HG03342 (cell line): ENCODE results near the gene AOAH.
"Not testable (repeated sequence)": the region's sequence is repeated elsewhere in the genome, so short reads cannot be mapped to it uniquely, and the experiment has no call there.

Experiments
- ATAC-seq: cut with Tn5 transposase; IDR thresholded peaks from one replicate; pipeline ENCODE4 v1.9.1; 2021; ENCODE audit warnings: mild to moderate bottlenecking, moderate library complexity; ENCODE audit not compliant: unreplicated experiment

The AOAH gene

DNA sequence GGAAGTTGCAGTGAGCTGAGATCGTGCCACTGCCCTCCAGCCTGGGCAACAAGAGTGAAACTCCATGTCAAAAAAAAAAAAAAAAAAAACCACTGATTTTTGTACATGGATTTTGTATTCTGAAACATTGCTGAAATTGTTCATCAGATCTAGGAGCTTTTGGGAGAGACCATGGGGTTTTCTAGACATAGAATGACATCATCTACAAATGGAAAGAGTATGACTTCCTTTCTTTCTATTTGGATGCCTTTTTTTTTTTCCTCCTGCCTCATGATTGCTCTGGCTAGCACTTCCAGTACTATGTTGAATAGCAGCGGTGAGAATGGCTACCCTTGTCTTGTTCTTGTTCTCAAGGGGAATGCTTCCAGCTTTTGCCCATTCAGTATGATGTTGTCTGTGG is 245.5 kb downstream of the AOAH start:
- ATAC-seq: no peak

DNA sequence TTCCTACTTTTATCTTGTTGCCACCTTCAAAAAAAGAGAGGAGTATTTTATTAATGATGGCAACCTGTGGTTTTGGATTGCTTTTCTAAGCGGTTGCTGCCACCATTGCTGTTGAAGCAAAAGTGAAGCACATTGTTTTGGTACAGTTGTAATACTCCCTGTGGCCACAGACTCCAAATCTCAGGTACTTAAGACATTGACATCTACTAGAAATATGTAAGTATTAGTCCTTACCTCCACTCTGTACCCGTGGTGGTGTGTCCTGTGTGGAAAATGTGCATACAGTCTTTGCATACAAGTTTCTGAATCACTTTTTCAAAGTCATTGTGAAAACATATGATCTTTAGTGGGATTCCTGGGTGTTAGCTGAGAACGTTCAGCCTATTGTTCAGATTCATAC is 248.9 kb downstream of the AOAH start:
- no peak for ATAC-seq

DNA sequence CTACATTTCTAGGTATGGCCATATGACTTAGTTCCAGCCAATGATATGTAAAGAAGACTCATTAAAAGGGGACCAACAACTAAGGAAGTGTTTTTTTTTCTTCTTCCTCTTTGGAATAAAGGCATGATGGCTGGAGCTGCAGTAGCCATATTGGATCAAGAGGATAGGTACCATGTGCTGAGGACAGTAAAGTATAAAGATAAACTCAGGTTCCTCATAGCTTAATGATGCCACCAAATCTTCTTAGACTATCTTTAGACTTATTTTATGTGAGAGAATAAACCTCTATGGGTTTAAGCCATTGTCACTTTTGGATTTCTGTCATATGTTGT is 249.3 kb downstream of the AOAH start:
- ATAC-seq: no peak

DNA sequence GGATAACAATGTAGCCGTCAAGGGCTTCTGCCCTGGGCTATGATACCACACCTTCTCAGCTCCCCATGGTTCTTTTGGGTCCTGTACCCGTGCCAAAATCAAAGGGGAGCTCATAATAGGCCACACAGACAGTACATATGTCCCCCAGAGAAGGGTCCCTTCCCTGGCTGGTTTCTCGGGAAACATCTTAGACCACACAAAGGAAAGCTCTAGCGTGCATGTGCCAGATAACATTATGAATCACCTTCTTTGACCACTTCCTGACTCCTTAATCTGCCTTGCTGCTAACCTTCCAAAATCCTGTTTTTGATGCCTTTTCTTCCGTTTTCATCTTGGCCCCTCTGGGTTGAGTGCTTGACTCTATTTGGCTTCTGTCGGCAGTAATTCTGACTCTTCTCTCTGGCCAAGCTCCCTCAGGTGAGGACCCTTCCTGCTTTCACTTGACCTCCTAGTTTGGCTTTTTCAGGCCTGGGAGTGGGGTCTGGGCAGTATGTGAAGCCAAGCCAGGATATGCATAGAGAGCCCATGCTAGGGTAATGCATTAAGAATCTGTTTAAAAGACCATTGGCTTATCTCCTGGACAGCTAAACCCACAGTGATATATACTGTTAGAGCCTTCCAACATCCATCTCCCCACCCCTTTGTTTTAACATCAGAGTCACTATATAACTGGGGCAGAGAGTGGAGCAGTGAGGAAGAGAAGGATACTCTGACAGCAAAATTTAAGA is 249.8 kb downstream of the AOAH start:
- no peak for ATAC-seq

DNA sequence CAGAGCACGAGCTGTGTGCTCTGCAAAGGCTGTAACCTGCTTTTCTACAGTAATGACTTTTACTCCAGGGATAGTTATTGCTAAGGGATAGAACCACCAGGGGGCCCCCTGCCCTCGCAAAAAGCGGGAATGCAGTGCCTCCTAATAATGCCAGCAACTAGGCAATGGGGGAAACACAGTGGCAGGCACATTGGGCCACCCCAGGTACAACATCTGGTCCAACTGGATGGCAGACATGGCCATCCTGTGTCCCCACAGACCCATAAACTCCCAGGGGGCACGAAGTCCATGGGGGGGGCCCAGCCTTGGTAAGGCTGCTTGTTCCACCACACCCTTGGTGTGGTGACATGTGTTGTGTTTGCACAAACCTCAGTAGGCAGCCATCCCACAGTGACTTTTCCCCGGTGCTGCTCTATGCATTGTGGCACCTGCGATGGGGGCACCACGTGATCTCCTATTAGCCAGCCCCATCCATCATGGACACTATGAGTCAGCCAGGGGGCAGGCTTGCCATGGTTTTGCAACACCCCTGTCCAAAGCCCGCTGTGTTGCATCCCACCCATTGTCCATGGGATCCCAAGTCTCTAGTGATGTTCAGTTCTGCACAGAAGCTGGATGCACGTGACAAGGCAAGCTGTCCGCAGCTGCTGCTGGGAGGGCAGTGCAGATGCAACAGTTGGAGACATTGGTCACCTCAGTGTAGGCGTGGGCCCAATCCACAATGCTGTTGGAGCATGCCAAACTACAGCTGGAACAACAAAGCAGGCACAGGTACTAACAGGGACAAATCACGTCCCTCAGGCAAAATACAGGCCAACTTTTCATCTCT is 250.6 kb downstream of the AOAH start:
- ATAC-seq: no peak

DNA sequence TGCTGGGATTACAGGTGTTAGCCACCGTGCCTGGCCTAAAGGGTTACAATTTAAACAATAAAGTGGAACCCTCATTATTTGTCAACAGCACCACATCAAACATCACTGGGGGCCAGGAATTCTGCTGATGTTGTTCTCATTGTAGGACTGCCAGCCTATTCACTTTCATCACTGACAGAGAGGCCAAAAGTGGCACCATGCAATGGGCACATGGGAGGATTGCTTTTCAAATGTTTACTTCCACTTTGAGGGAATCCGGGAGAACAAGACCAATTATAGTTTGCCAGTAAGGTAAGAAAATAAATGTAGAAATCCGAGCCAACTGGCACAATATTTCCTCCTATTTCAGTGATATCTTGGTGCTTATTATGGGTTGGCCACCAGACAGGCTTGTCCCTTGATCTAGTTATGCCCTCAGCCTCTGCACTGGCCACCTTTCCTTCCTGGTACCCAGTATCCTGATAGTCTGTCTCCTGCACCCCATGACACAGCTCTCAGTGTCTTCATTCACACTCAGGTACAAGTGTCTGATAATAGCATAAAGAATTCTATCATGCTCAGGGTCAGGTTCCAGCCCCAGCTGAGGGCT is 252.1 kb downstream of the AOAH start:
- ATAC-seq: no peak

DNA sequence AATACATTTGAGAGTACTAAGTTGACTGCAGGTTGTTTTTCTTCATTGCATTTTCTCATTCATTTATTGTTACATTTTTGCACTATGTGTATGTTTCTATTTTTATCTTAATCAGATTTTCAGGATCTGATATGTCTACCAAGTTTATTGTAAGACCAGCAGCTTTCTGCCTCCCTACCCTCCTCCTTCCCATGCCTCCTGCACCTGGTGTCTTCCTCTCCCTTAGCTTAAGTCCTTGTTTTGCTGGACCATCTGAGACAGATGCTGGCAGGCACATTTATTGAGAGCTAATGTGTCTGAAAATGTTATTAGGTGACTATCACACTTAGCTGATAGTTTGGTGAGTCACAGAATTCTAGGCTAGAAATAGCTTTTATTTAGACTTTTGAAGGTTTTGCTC is 255.1 kb downstream of the AOAH start:
- ATAC-seq: no peak

DNA sequence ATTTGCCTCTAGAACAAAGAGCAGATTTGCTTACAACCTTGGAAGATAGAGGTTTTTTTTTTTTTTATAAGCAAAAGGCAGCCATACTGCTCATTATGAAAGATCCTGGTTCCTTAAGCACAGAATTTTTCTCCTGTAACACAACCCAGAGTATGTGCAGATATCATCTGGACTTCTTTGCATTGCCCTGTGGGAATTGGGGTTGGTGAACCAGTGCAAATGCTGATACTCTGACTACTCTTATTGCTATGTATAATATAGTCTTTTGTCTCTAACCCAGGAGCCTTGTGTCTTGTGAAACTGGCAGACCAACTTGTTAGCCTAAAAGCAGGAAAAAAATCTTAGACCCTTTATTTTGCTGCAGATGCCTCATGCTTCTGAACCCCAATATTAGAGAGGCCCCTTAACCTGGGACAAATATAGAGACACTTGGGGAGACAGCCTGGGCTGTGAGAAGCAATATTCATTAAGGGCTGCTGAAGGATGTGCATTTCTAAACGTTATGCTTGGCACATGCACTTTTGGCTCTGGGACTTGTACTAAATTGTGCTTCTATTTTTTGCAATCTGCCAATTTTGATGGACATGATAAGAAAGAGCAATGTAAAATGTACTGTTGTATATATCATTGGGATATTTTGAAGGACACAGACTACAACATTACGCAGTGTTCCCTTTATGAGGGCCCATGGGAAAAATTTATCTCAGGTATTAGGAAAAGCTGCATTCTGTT is 255.8 kb downstream of the AOAH start:
- ATAC-seq: no peak

DNA sequence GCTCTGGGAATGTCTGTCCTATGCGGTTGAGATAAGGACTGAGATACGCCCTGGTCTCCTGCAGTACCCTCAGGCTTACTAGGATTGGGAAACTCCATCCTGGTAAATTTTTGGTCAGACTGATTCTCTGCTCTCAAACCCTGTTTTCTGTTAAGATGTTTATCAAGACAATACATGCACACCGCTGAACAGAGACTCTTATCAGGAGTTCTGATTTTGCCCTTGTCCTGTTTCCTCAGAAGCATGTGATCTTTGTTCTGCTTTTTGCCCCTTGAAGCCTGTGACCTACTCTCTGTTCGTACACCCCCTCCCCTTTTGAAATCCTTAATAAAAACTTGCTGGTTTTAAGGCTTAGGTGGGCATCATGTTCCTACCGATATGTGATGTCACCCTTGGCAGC is 258.3 kb downstream of the AOAH start:
- not testable (repeated sequence) for ATAC-seq

DNA sequence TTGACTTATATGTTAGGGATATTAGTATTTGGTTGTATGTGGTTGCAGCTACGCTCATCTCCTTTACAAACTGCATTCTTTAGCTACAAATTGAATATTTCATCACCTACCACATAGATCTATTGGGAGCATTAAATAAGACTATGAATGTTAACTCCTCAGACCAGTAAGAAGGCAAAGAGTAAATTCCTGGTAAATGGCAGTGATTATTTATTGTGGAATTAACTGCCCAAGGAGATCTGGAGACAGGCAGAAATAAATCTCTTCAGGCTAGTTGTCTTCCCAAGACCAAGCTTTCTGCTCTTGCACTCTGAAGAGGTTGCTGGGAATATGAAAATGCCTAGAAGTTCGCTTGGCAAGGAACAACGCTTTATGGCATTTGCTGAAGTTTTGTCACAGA is 260.0 kb downstream of the AOAH start:
- ATAC-seq: no peak
